ENCODE data around the gene S100A10.

DNA sequence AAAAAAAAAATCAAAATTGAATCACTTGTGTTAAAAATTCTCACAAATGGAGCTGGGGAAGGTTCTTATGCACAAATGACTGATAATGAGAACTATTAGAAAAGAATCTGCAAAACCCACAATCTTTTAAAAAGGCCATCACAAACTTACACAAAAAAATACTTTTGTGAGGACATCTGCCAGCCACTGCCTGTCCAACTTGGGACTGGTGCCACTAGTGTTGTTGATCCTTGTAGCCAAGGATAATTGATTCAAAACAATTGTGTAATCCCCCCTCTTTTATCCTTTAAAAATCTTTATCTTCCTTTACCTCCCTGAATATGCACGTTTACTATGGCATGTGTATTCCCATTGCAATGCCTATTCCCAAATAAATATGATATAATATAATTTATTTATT is 45.2 kb downstream of the S100A10 start:
- no peak for TF ChIP-seq POLR2A (IDR thresholded peaks at IDR 0.05)
- TF ChIP-seq, protein P1, sequence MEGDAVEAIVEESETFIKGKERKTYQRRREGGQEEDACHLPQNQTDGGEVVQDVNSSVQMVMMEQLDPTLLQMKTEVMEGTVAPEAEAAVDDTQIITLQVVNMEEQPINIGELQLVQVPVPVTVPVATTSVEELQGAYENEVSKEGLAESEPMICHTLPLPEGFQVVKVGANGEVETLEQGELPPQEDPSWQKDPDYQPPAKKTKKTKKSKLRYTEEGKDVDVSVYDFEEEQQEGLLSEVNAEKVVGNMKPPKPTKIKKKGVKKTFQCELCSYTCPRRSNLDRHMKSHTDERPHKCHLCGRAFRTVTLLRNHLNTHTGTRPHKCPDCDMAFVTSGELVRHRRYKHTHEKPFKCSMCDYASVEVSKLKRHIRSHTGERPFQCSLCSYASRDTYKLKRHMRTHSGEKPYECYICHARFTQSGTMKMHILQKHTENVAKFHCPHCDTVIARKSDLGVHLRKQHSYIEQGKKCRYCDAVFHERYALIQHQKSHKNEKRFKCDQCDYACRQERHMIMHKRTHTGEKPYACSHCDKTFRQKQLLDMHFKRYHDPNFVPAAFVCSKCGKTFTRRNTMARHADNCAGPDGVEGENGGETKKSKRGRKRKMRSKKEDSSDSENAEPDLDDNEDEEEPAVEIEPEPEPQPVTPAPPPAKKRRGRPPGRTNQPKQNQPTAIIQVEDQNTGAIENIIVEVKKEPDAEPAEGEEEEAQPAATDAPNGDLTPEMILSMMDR (IDR thresholded peaks at IDR 0.05): no peak

Measured in heart left ventricle (tissue), 13 donors.